Lower leg skin (tissue), 4 donors: ENCODE results near the gene SERPINA1. TPM values are rescaled to one million over a fixed set of nuclear protein-coding genes. Genes with fewer than 3 reads are reported as not detected.

Experiments
- DNase-seq, 2 donors: peaks; one replicate each; pipeline ENCODE4 v3.0.0-alpha.2; 2019; ENCODE audit warnings: low spot score in 2 of 2
- H3K4me3 ChIP-seq: fragments of 200-600 bp; sonication (generic); 2 replicates; pipeline ENCODE4 v1.5.1; 2017; ENCODE audit warnings: mild to moderate bottlenecking, low read depth; ENCODE audit not compliant: poor library complexity, severe bottlenecking
- POLR2A ChIP-seq, 2 donors: fragments of 450-650 bp; IDR thresholded peaks; one replicate each; pipeline ENCODE4 v1.6.1; 2016 to 2017; ENCODE audit warnings: antibody characterized with exemption in 2 of 2, mild to moderate bottlenecking in 1 of 2, moderate library complexity in 1 of 2
- WGBS, 2 donors: methylation state at CpG; one replicate each; pipeline ENCODE4 v1.1.5; 2018; 5-methylcytosine and 5-hydroxymethylcytosine counted together
- intact Hi-C: fragments of 100-400 bp; cut with DNase I; formaldehyde crosslinking; loops from one replicate; pipeline ENCODE4 v1.15.0; 2023; ENCODE audit warnings: low total_unique reads
- total RNA-seq, 4 donors: library from RNA; depleted of rRNA; stranded (reverse); fragments of >200 nt; gene quantifications; one replicate each; pipeline ENCODE4 v1.1.0, GENCODE V29; 2016
- TF ChIP-seq, protein P1 (sequence below), 3 donors: fragments of 450-650 bp; IDR thresholded peaks; one replicate each; pipeline ENCODE4 v1.5.1; 2016; ENCODE audit warnings: antibody characterized with exemption in 3 of 3, mild to moderate bottlenecking in 3 of 3, moderate library complexity in 2 of 3

SERPINA1 gene
- total RNA-seq, 4 donors from 2014 or later: 0.93 to 6.2 (median 3.9) TPM; not detected in 1

GRCh38 chr14:94396628-94397225 lies 8.3 kb upstream of the SERPINA1 start:
- DNase-seq: no peak
- TF ChIP-seq, protein P1, sequence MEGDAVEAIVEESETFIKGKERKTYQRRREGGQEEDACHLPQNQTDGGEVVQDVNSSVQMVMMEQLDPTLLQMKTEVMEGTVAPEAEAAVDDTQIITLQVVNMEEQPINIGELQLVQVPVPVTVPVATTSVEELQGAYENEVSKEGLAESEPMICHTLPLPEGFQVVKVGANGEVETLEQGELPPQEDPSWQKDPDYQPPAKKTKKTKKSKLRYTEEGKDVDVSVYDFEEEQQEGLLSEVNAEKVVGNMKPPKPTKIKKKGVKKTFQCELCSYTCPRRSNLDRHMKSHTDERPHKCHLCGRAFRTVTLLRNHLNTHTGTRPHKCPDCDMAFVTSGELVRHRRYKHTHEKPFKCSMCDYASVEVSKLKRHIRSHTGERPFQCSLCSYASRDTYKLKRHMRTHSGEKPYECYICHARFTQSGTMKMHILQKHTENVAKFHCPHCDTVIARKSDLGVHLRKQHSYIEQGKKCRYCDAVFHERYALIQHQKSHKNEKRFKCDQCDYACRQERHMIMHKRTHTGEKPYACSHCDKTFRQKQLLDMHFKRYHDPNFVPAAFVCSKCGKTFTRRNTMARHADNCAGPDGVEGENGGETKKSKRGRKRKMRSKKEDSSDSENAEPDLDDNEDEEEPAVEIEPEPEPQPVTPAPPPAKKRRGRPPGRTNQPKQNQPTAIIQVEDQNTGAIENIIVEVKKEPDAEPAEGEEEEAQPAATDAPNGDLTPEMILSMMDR (IDR thresholded peaks at IDR 0.05): no peak
- TF ChIP-seq POLR2A (IDR thresholded peaks at IDR 0.05): no peak
- intact Hi-C loops: no loop called here
- H3K4me3 ChIP-seq: no peak overlapping the region

- H3K4me3 ChIP-seq: no peak overlapping the region
- intact Hi-C loops: no loop called here
- TF ChIP-seq, protein P1 (IDR thresholded peaks at IDR 0.05): no peak
- TF ChIP-seq POLR2A (IDR thresholded peaks at IDR 0.05): no peak
- no peak for DNase-seq
- WGBS, 2 donors: 84 to 89% methylated on average over 5 of the region's 5 CpGs
Observed at GRCh38 chr14:94395888-94396574, 7.6 kb upstream of the SERPINA1 start.

DNA sequence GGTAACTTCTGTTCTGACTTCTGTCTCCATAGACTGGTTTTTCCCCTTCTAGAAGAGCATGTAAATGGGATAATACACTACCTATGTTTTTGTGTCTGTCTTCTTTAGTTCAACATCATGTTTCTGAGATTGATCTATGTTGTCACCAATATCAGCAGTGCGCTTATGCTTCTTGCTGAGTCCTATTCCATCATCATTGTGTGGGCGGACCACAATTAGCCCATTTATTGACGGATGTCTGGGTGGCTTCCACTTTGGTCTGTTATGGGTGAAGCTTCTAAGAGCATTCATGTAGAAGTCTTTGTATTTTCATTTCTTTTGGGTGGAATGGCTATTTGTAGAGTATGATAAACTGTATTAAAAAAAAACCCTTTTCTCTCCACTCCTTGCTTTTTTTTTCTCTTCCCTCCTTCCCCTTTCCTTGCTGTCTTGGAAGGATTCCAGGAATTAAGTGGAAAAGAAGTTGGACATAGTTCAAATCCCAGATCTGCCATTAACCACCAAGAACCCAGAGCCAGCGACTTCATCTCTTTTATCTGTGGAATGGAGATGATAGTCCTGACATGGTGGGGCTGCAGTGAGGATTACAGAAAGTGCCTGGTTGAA lies 7.0 kb upstream of the SERPINA1 start:
- 75 to 79% methylated on average over 4 of the region's 4 CpGs for WGBS, 2 donors

DNA sequence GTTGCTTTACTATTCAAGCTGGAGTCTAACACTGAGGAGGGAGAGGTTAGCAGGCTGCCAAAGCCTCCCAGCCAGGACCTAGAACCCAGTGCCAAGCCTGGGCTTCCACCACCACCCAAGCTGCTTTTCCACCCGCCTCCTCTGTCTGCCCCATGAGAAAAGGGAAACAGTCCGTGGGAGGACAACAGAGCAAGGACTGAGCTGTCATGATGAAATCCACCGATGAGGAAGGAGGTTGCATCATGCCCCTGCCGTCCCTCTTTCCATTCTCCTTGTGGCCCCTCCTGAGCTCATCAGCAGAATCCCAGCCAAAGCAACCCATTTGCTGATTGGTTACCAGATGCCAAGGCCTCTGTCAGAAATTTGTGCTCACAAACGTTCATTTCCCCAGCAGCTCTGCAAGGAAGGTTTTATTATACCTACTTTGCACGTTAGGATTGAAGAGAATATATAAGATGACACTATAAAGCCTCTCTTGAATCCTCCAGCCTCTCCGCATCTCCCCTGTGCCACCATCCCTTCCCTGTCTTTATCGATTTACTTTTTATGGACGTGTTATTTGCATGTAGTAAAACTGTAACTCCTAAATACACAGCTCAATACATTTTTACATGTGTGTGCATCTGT lies 6.3 kb upstream of the SERPINA1 start:
- peak in 1 of 2 donors; percentile 51 for DNase-seq

More for the DNA sequence above, 7.0 kb upstream of the SERPINA1 start:
- intact Hi-C loops: no loop called here
- TF ChIP-seq POLR2A (IDR thresholded peaks at IDR 0.05): no peak
- TF ChIP-seq, protein P1 (IDR thresholded peaks at IDR 0.05): no peak
- DNase-seq: no peak
- no peak overlapping the region for H3K4me3 ChIP-seq

GRCh38 chr14:94394025-94394493 lies 5.7 kb upstream of the SERPINA1 start:
- DNase-seq: no peak
- TF ChIP-seq, protein P1 (IDR thresholded peaks at IDR 0.05): no peak
- TF ChIP-seq POLR2A (IDR thresholded peaks at IDR 0.05): no peak

More for the DNA sequence above, 6.3 kb upstream of the SERPINA1 start:
- no peak for TF ChIP-seq POLR2A (IDR thresholded peaks at IDR 0.05)
- TF ChIP-seq, protein P1 (IDR thresholded peaks at IDR 0.05): no peak
- no peak overlapping the region for H3K4me3 ChIP-seq
- intact Hi-C loops: no loop called here
- WGBS, 2 donors: 52 to 60% methylated on average over 9 of the region's 9 CpGs

More at GRCh38 chr14:94394025-94394493, 5.7 kb upstream of the SERPINA1 start:
- no peak overlapping the region for H3K4me3 ChIP-seq
- intact Hi-C loops: no loop called here
- 80 to 92% methylated on average over 8 of the region's 8 CpGs for WGBS, 2 donors
